NT2/D1 (cell line): ENCODE results near the gene NTN3.

Source experiments
- DNase-seq: peaks from one replicate; pipeline ENCODE4 v3.0.0-alpha.2; 2011; ENCODE audit warnings: low read depth, low spot score
- H3K27me3 ChIP-seq: 2 replicates; pipeline ENCODE4 v1.6.0; 2011; ENCODE audit warnings: mild to moderate bottlenecking; ENCODE audit not compliant: insufficient read length, insufficient read depth
- H3K36me3 ChIP-seq: 2 replicates; pipeline ENCODE4 v1.6.1; 2011; ENCODE audit warnings: mild to moderate bottlenecking, low read length, mixed read lengths; ENCODE audit not compliant: insufficient read depth, insufficient read length
- H3K4me1 ChIP-seq: 2 replicates; pipeline ENCODE4 v1.5.1; 2011; ENCODE audit not compliant: insufficient read depth, insufficient read length
- H3K4me3 ChIP-seq: 2 replicates; pipeline ENCODE4 v1.5.1; 2011; ENCODE audit warnings: low read depth; ENCODE audit not compliant: insufficient read length
- H3K9ac ChIP-seq: 2 replicates; pipeline ENCODE4 v1.6.0; 2011; ENCODE audit warnings: low read depth; ENCODE audit not compliant: insufficient read length
- H3K9me3 ChIP-seq: 2 replicates; pipeline ENCODE4 v1.5.1; 2011; ENCODE audit warnings: mild to moderate bottlenecking, low read length; ENCODE audit not compliant: insufficient read depth
- SUZ12 ChIP-seq: IDR thresholded peaks from 2 replicates; pipeline ENCODE4 v1.6.1; 2011; ENCODE audit not compliant: insufficient read length, insufficient read depth; ENCODE audit errors: extremely low read depth
- YY1 ChIP-seq: IDR thresholded peaks from 2 replicates; pipeline ENCODE4 v1.6.1; 2011; ENCODE audit not compliant: insufficient read length, insufficient read depth
- ZNF274 ChIP-seq: IDR thresholded peaks from 2 replicates; pipeline ENCODE4 v1.6.1; 2011; ENCODE audit warnings: mild to moderate bottlenecking, low read depth, low read length

The NTN3 gene

DNA sequence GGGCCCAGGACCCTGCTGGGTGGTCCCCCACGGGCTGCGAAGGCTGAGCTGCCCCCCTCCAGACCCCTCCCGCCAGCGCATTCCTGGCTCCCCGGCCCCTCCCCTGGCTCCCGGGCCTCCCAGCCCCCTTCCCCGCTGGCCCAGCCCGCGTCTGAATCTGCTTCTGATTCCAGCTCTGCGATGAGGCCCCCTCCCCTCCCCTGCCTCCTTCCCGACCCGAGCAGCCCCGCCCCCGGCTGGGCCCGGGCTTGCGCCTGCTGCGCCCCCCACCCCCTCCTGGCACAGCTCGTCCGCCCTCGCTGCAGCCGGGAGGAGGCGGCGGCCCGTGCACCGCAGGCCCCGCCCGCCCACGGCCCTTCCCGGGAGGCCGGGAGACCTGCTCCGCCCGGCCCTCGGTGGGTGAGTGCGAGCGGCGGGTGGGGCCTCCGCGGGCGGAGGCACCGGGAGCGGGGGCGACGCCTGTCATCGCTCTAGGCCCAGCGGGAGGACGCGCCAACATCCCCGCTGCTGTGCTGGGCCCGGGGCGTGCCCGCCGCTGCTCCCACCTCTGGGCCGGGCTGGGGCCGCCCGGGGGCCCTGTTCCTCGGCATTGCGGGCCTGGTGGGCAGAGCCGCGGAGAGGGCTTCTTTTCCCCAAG lies at the start of gene NTN3:
TSS of gene NTN3 (plus strand) at position 282 of the 637 bp plus-strand sequence. CDS start 405 bp downstream, outside the sequence.
- Histone ChIP-seq H3K4me1 (peaks cover 48% of the 10 kb centered on the region), H3K4me3 (peak within 1 kb of the TSS; percentile 37), H3K9ac (peak within 1 kb of the TSS; percentile 81)

GRCh38 chr16:2422123-2422867 lies 48.8 kb upstream of the NTN3 start:
- Histone ChIP-seq H3K4me1 (peaks cover 15% of the 10 kb centered on the region), H3K4me3 (no peak overlapping the region), H3K36me3 (no peaks in the 10 kb centered on the region), H3K9me3 (no peaks in the 10 kb centered on the region), H3K27me3 (no peaks in the 10 kb centered on the region), H3K9ac (no peak overlapping the region)
- TF ChIP-seq SUZ12 (no peak), YY1 (no peak), ZNF274 (no peak)
- DNase-seq = no peak

More for the DNA sequence above, at the start of gene NTN3:
- TF ChIP-seq SUZ12 (no peak), ZNF274 (no peak), YY1 (no peak)
- Histone ChIP-seq H3K27me3 (peaks cover 24% of the 10 kb centered on the region), H3K36me3 (peaks cover under 1% of the 10 kb centered on the region), H3K9me3 (no peaks in the 10 kb centered on the region)
- peak; percentile 36 for DNase-seq

- Histone ChIP-seq H3K9ac (no peak overlapping the region), H3K9me3 (no peaks in the 10 kb centered on the region), H3K4me1 (peaks cover 20% of the 10 kb centered on the region), H3K4me3 (no peak overlapping the region), H3K27me3 (no peaks in the 10 kb centered on the region), H3K36me3 (no peaks in the 10 kb centered on the region)
- TF ChIP-seq SUZ12 (no peak), ZNF274 (no peak), YY1 (no peak)
- no peak for DNase-seq
Observed at GRCh38 chr16:2424061-2425007, 46.8 kb upstream of the NTN3 start.

- TF ChIP-seq YY1 (no peak), SUZ12 (no peak), ZNF274 (no peak)
- Histone ChIP-seq H3K9me3 (no peaks in the 10 kb centered on the region), H3K4me1 (peaks cover 20% of the 10 kb centered on the region), H3K36me3 (no peaks in the 10 kb centered on the region), H3K27me3 (no peaks in the 10 kb centered on the region), H3K4me3 (no peak overlapping the region), H3K9ac (no peak overlapping the region)
- DNase-seq = no peak
Observed at GRCh38 chr16:2425008-2425518, 46.0 kb upstream of the NTN3 start.

DNA sequence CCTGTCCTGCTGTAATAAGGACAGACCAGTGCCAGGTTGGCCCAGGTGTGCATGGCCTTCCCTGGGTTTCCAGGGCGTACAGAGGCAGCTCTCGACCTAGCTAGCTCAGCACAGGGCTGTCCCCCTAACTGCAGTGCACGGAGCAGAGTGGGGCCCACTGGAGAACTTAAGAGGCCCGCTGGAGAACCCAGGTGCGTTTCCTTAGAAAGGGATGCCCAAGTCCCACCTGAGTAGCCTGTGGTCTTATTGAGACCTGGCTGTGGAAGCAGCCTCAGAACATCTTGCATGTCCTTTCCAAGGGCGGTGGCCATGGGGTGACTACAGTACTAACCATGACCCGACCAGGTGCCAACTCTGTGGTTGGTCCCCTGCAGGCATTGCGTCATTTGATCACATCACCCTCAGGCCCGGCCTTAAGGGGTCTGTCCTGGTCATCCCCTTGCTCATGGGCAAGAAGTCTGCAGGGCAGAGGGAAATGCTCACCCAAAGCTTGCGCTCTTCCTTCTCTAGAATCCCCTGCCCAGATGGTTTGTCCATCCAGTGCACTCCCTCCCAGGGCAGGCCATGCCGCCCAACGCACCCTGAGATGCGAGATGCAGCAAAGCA lies 45.2 kb upstream of the NTN3 start:
- DNase-seq = no peak
- no peak for TF ChIP-seq SUZ12
- TF ChIP-seq YY1 = no peak
- TF ChIP-seq ZNF274 = no peak

GRCh38 chr16:2426941-2427361 lies 44.1 kb upstream of the NTN3 start:
- Histone ChIP-seq H3K4me3 (no peak overlapping the region), H3K27me3 (no peaks in the 10 kb centered on the region), H3K36me3 (peaks cover 11% of the 10 kb centered on the region), H3K9me3 (no peaks in the 10 kb centered on the region), H3K4me1 (peaks cover 23% of the 10 kb centered on the region), H3K9ac (peak overlapping the region; percentile 17)
- DNase-seq = no peak
- TF ChIP-seq ZNF274 (no peak), YY1 (no peak), SUZ12 (no peak)

More for the DNA sequence above, 45.2 kb upstream of the NTN3 start:
- Histone ChIP-seq H3K36me3 (peaks cover 6% of the 10 kb centered on the region), H3K4me1 (peaks cover 23% of the 10 kb centered on the region), H3K27me3 (no peaks in the 10 kb centered on the region), H3K4me3 (no peak overlapping the region), H3K9me3 (no peaks in the 10 kb centered on the region), H3K9ac (no peak overlapping the region)
